ENCODE data around the gene THSD4.

THSD4 gene

DNA sequence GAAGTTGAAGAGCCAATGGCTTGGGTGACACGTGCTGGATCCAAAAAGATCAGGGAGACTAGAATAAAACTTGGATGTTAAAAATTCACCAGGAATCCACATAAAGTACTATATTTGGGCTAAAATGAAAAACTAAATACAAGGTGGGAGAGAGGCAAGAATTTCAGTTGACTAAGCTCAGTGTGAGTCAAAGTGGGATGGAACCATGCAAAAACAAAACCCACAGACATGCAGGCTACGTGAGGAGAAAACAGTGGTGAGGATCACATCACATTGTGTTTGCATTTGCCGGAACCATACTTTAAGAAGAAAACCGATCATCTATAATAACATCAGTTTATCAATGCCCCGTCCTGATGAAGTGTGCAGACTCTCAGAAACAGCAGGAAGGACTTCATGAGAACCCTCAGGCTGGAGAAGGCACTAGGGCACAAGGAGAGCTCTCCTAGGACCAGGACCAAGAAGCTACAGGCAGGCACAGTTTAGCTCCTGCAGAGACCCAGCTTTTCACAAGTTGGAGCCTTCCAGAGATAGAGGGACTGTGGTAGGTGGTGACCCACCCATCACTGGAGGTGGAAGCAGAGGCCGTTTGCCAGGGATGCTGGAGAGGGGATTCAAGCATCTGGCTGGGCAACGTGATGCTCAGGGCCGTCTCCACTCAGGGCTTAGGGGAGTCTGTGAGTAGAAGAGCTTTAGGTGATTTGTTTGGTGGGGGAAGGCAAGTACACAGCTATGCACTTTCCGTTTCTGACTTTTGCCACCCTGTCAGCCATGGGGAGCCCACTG, 666.1 kb downstream of the THSD4 start:
- no peak overlapping the region for H3K27ac ChIP-seq (replicated peaks)
- no peak for DNase-seq (ENCODE audit: low read depth in 1 of 2, low spot score in 1 of 2)
- no peaks in the 10 kb centered on the region for H3K27me3 ChIP-seq (ENCODE audit: insufficient read depth, poor library complexity, severe bottlenecking)
- no peak for TF ChIP-seq SPI1 (IDR thresholded peaks at IDR 0.05; ENCODE audit: borderline replicate concordance, low read depth)
- no peak for TF ChIP-seq POLR2AphosphoS5 (IDR thresholded peaks at IDR 0.05; ENCODE audit: low read depth)
- TF ChIP-seq GABPA (IDR thresholded peaks at IDR 0.05; ENCODE audit: low read depth) = no peak
- TF ChIP-seq, protein P1, sequence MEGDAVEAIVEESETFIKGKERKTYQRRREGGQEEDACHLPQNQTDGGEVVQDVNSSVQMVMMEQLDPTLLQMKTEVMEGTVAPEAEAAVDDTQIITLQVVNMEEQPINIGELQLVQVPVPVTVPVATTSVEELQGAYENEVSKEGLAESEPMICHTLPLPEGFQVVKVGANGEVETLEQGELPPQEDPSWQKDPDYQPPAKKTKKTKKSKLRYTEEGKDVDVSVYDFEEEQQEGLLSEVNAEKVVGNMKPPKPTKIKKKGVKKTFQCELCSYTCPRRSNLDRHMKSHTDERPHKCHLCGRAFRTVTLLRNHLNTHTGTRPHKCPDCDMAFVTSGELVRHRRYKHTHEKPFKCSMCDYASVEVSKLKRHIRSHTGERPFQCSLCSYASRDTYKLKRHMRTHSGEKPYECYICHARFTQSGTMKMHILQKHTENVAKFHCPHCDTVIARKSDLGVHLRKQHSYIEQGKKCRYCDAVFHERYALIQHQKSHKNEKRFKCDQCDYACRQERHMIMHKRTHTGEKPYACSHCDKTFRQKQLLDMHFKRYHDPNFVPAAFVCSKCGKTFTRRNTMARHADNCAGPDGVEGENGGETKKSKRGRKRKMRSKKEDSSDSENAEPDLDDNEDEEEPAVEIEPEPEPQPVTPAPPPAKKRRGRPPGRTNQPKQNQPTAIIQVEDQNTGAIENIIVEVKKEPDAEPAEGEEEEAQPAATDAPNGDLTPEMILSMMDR (IDR thresholded peaks at IDR 0.05; ENCODE audit: insufficient read depth, low read length) = no peak
- TF ChIP-seq, protein P2, sequence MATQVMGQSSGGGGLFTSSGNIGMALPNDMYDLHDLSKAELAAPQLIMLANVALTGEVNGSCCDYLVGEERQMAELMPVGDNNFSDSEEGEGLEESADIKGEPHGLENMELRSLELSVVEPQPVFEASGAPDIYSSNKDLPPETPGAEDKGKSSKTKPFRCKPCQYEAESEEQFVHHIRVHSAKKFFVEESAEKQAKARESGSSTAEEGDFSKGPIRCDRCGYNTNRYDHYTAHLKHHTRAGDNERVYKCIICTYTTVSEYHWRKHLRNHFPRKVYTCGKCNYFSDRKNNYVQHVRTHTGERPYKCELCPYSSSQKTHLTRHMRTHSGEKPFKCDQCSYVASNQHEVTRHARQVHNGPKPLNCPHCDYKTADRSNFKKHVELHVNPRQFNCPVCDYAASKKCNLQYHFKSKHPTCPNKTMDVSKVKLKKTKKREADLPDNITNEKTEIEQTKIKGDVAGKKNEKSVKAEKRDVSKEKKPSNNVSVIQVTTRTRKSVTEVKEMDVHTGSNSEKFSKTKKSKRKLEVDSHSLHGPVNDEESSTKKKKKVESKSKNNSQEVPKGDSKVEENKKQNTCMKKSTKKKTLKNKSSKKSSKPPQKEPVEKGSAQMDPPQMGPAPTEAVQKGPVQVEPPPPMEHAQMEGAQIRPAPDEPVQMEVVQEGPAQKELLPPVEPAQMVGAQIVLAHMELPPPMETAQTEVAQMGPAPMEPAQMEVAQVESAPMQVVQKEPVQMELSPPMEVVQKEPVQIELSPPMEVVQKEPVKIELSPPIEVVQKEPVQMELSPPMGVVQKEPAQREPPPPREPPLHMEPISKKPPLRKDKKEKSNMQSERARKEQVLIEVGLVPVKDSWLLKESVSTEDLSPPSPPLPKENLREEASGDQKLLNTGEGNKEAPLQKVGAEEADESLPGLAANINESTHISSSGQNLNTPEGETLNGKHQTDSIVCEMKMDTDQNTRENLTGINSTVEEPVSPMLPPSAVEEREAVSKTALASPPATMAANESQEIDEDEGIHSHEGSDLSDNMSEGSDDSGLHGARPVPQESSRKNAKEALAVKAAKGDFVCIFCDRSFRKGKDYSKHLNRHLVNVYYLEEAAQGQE (IDR thresholded peaks at IDR 0.05; ENCODE audit: insufficient replicate concordance, low read depth) = no peak
- no peak overlapping the region for H3K4me3 ChIP-seq (replicated peaks; ENCODE audit: insufficient read depth, low read length)

DNA sequence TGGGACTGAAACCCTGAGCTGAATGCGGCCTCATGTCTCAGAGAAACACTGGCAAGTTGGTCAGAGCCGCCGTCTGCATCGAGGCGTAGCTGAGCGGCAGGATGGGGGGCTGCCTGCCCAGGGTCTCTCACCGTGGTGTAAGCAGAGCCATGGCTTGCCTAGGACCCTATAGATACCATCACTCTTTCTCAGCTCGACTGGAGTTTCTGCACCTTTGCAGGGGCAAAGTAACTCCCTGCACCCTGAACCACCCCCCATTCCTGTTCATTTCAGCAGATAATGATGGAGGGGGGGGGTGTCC, 666.6 kb downstream of the THSD4 start:
- DNase-seq (ENCODE audit: low read depth in 1 of 2, low spot score in 1 of 2) = no peak
- TF ChIP-seq GABPA (IDR thresholded peaks at IDR 0.05; ENCODE audit: low read depth) (no peak), POLR2AphosphoS5 (IDR thresholded peaks at IDR 0.05; ENCODE audit: low read depth) (no peak), SPI1 (IDR thresholded peaks at IDR 0.05; ENCODE audit: borderline replicate concordance, low read depth) (no peak)
- TF ChIP-seq, protein P1 (IDR thresholded peaks at IDR 0.05; ENCODE audit: insufficient read depth, low read length) = no peak
- TF ChIP-seq, protein P2 (IDR thresholded peaks at IDR 0.05; ENCODE audit: insufficient replicate concordance, low read depth) = no peak
- H3K27ac ChIP-seq (replicated peaks) = no peak overlapping the region
- H3K27me3 ChIP-seq (ENCODE audit: insufficient read depth, poor library complexity, severe bottlenecking) = no peaks in the 10 kb centered on the region
- H3K4me3 ChIP-seq (replicated peaks; ENCODE audit: insufficient read depth, low read length) = no peak overlapping the region

DNA sequence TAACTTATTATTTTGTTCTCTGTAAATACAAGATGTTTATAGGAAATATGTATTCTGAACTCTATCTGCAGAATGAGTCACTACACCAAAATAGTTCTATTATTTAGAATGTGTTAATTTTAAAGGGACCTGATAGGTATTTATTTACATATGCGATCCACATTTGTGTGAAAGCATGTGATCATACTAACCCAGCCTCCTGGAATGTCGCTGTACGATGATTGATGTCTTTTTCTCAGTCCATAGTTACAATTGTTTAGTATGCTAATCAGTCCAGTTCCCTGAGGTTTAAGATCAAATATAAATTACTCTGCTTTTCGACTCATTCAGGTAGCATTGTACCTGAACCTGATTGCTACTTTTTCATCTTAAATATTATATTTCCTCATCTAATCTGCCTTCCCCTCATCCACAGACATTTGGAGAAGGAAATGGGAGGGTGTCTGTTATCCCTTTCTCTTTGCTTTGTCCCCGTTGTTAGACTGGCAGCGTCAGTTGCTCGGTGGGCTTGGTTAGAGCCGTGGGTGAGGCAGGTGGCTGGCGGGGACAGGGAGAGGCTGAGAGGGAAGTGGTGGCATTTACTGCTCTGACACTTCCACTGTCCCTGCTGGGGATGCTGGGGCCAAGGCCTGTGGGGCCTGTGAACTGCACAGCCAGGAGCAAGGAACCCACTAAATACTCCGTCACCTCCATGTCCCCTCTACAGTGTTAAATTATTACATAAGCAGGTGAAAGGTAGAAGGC, 667.3 kb downstream of the THSD4 start:
- H3K27me3 ChIP-seq (ENCODE audit: insufficient read depth, poor library complexity, severe bottlenecking) = no peaks in the 10 kb centered on the region
- TF ChIP-seq GABPA (IDR thresholded peaks at IDR 0.05; ENCODE audit: low read depth) (no peak), SPI1 (IDR thresholded peaks at IDR 0.05; ENCODE audit: borderline replicate concordance, low read depth) (no peak), POLR2AphosphoS5 (IDR thresholded peaks at IDR 0.05; ENCODE audit: low read depth) (no peak)
- TF ChIP-seq, protein P1 (IDR thresholded peaks at IDR 0.05; ENCODE audit: insufficient read depth, low read length) = no peak
- TF ChIP-seq, protein P2 (IDR thresholded peaks at IDR 0.05; ENCODE audit: insufficient replicate concordance, low read depth) = no peak
- no peak overlapping the region for H3K4me3 ChIP-seq (replicated peaks; ENCODE audit: insufficient read depth, low read length)
- H3K27ac ChIP-seq (replicated peaks) = no peak overlapping the region
- DNase-seq (ENCODE audit: low read depth in 1 of 2, low spot score in 1 of 2) = no peak

Measured in HL-60 (cell line).